GM18907 (cell line): ENCODE data around the gene ARGFX.
"Not testable (repeated sequence)": the region's sequence is repeated elsewhere in the genome, so short reads cannot be mapped to it uniquely, and the experiment has no call there.

Experiments
- ATAC-seq: cut with Tn5 transposase; IDR thresholded peaks from one replicate; pipeline ENCODE4 v1.9.1; 2021; ENCODE audit warnings: mild to moderate bottlenecking, moderate library complexity; ENCODE audit not compliant: unreplicated experiment

ARGFX gene

DNA sequence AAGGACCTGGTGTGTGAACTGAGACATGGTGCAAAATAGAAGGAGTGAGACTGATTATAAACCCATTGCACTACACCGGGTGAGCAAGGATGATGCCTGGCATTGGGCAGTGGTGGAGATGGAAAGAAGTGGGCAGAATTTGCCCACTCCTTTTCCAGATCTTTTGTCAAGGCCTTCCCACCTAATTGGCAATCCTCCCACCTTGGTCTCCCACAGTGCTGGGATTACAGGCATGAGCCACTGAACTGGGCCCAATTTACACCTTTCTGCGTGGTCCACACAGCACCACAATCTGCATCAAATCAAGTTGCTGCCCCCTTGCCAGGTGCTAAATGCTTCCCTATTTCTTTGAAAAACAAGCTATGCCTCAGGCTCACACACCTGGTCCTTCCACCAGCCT, 30.8 kb downstream of the ARGFX start:
- ATAC-seq = no peak

DNA sequence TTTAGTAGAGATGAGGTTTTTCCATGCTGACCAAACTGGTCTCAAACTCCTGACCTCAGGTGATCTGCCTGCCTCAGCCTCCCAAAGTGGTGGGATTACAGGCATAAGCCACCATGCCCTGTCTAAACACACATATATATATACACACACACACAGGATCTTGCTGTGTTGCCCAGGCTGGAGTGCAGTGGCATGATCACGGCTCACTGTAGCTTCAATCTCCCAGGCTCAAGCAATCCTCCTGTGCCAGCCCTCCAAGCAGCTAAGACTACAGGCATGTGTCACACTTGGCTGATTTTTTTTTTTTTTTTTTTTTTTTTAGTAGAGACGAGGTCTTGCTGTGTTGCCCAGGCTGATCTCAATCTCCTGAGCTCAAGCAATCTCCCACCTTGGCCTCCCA, 32.2 kb downstream of the ARGFX start:
- ATAC-seq = not testable (repeated sequence)

DNA sequence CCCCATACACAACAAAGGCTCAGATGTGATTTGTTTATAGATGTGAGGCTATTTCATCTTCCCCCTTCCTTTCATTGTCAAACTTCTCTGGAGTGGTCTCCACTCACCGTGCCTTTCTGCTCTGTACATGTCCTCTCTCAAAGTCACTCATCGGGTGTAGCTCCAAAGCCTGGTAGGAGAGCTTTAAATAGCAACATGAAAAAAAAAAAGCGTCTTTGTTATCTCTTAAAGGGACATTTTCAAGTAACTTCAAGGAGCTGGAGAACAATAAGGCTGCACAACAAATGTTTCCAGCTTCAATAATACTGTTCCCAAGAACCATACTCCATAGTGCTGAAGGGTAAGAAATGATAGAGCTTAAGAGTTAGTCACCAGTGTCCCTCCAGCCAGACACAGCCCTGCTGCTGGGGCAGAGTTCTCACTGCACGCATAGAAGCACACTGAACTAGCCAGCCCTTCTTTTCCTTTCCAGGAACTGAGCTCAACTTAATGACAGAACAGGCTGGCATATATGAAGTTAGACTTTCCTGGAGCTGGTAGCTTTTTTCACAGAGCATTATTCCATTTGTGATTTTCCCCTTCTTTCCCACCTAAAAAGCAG, 33.6 kb downstream of the ARGFX start:
- no peak for ATAC-seq

DNA sequence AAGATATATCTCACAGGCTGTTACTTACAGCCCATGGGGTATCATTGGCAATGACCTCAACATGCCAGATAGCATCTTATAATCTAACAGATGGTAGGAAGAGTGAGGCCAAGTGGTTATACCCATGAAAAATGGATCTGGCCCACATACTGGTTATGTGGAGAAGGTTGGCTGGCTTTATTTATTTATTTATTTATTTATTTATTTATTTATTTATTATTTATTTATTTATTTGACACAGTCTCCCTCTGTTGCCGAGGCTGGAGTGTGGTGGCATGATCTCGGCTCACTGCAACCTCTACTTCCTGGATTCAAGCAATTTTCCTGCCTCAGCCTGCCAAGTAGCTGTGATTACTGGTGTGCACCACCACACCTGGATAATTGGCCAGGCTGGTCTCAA, 37.0 kb downstream of the ARGFX start:
- no peak for ATAC-seq

DNA sequence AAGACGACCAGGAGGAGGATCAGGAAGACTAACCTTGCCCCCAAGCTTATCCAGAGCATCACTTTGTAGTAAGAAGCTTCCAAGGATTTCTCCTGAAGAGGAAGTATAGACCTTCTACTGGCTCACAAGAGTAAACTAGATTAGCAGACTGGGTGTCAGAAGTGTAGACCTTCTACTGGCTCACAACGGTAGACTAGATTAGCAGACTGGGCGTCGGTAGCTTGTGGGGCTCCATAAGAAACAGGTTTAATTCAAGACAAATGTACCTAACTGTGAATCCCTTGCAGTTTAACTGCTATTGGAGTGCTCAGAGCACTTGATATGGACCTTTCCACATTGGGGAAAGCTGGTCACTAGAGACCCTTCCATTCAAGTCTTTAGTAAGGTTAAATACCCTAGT, 38.4 kb downstream of the ARGFX start:
- ATAC-seq = no peak
